Measurements from ENCODE around the gene MCF2L.

The MCF2L gene

DNA sequence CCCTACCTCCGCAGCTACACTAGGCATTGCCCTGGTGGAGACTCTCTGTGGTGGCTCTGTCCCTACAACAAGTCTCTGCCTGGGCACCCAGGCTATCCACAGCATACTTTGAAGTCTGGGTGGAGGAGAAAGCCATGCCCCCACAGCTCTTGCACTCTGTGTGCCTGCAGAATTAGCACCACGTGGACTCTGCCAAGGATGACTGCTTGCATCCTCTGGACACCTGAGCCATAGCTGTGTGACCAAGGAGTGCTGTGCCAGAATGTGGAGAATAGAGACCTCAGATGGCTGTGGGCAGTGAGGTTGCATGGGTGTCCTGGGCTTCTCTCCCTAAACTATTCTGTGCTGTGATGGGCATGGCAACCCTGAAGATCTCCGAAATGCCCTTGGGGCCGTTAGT, 21.2 kb upstream of the MCF2L start:
- H3K9ac ChIP-seq (ENCODE audit: low read length) = no peak overlapping the region
- H3K27ac ChIP-seq (ENCODE audit: low read depth, low read length) = no peak overlapping the region
- peaks cover 12% of the 10 kb centered on the region; the same call in 1 of the 2 replicates for H3K4me1 ChIP-seq (ENCODE audit: control insufficient read depth, insufficient read depth, low read length)
- no peaks in the 10 kb centered on the region for H3K9me3 ChIP-seq (ENCODE audit: control insufficient read depth, insufficient read depth, low read depth, low read length)
- no peaks in the 10 kb centered on the region for H3K36me3 ChIP-seq (ENCODE audit: control insufficient read depth, insufficient read depth, low read length)
- no peak overlapping the region for H3K4me3 ChIP-seq (ENCODE audit: low read depth, low read length)
- no peaks in the 10 kb centered on the region; the same call in 1 of the 2 replicates for H3K27me3 ChIP-seq (ENCODE audit: control insufficient read depth, insufficient read depth, low read length)

DNA sequence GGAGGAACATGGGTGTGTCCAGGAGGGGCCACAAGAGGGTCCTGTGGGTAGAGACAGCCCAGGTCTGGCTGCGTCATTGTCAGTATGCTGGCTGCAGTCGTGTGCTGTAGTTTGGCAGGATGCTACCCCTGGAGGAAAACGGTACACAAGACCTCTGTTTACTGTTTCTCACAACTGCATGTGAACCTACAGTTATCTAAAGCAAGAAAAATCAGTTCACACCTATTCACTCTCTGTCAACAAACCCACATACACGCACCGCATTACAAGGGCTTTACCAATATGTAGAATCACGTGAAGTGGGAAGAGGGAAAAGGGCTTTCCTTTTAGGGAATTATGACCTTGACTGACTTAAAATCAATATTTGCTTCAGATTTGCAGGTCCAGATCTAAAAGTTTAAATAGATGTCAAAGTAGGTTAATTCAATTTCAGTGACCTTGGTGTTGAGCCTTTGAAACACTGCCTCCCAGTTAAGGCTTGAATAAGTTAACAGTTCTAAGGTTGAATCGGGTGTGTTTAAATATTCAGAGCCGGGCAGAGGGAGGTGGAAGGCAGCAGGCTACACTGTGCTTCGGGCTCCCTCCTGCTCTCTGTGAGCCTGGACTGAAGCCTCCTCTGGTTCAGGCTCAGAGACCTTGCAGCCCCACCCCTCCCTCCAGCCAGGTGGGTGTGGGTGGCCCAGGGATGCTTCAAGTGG, 17.2 kb upstream of the MCF2L start:
- H3K4me1 ChIP-seq (ENCODE audit: control insufficient read depth, insufficient read depth, low read length) = peaks cover 8% of the 10 kb centered on the region; the same call in 1 of the 2 replicates
- H3K27ac ChIP-seq (ENCODE audit: low read depth, low read length) = no peak overlapping the region
- no peaks in the 10 kb centered on the region for H3K9me3 ChIP-seq (ENCODE audit: control insufficient read depth, insufficient read depth, low read depth, low read length)
- H3K36me3 ChIP-seq (ENCODE audit: control insufficient read depth, insufficient read depth, low read length) = no peaks in the 10 kb centered on the region
- no peaks in the 10 kb centered on the region for H3K27me3 ChIP-seq (ENCODE audit: control insufficient read depth, insufficient read depth, low read length)
- no peak overlapping the region for H3K9ac ChIP-seq (ENCODE audit: low read length)
- no peak overlapping the region for H3K4me3 ChIP-seq (ENCODE audit: low read depth, low read length)

GRCh38 chr13:112952759-112953551, 16.1 kb upstream of the MCF2L start:
- Histone ChIP-seq H3K4me1 (ENCODE audit: control insufficient read depth, insufficient read depth, low read length) (peaks cover 10% of the 10 kb centered on the region; the same call in 1 of the 2 replicates), H3K27ac (ENCODE audit: low read depth, low read length) (no peak overlapping the region), H3K27me3 (ENCODE audit: control insufficient read depth, insufficient read depth, low read length) (no peaks in the 10 kb centered on the region), H3K4me3 (ENCODE audit: low read depth, low read length) (no peak overlapping the region), H3K9ac (ENCODE audit: low read length) (no peak overlapping the region), H3K36me3 (ENCODE audit: control insufficient read depth, insufficient read depth, low read length) (no peaks in the 10 kb centered on the region), H3K9me3 (ENCODE audit: control insufficient read depth, insufficient read depth, low read depth, low read length) (no peaks in the 10 kb centered on the region)

GRCh38 chr13:112953591-112954487, 15.2 kb upstream of the MCF2L start:
- Histone ChIP-seq H3K9ac (ENCODE audit: low read length) (no peak overlapping the region), H3K27me3 (ENCODE audit: control insufficient read depth, insufficient read depth, low read length) (no peaks in the 10 kb centered on the region), H3K4me1 (ENCODE audit: control insufficient read depth, insufficient read depth, low read length) (peaks cover 10% of the 10 kb centered on the region; the same call in 1 of the 2 replicates), H3K4me3 (ENCODE audit: low read depth, low read length) (no peak overlapping the region), H3K9me3 (ENCODE audit: control insufficient read depth, insufficient read depth, low read depth, low read length) (no peaks in the 10 kb centered on the region), H3K27ac (ENCODE audit: low read depth, low read length) (no peak overlapping the region), H3K36me3 (ENCODE audit: control insufficient read depth, insufficient read depth, low read length) (no peaks in the 10 kb centered on the region)

DNA sequence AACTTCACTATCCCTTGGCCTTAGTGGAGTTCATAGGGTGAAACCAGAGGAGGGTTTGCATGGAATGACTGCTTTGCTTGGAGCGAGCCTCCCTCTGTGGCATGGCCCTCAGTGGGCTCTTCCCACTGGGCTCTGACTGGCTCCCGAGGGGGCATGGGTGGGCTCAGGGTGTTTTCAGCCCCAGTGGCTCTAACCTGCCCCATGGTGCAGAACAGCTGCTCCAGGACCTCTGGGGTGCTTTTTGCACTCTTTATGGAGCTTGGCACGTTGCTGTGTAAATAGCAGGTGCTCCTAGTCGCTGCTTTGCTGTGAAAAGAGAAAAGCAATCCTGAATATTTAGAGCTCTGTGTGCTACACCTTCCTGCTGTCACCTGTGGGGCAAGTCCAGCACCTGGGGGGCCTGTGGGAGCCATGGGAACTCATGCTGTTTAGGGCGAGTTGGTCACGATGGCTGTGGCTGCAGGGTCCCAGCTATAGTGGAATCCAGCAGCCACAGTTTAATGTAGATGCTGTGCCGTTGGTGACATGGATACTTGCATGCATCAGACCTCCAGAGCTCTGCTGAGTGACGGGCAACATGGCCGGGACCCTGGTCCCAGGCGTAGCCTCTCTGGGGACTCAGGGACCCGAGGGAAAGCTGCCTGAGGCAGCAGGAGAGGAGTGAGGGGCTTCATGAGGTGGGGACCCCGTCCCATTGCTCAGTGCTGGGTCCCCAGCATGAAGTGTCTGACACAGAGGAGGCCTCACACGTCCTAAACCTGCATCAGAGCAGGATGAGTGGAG, 14.3 kb upstream of the MCF2L start:
- no peaks in the 10 kb centered on the region for H3K27me3 ChIP-seq (ENCODE audit: control insufficient read depth, insufficient read depth, low read length)
- no peaks in the 10 kb centered on the region for H3K36me3 ChIP-seq (ENCODE audit: control insufficient read depth, insufficient read depth, low read length)
- no peak overlapping the region for H3K27ac ChIP-seq (ENCODE audit: low read depth, low read length)
- H3K9ac ChIP-seq (ENCODE audit: low read length) = no peak overlapping the region
- H3K4me3 ChIP-seq (ENCODE audit: low read depth, low read length) = no peak overlapping the region
- no peaks in the 10 kb centered on the region for H3K9me3 ChIP-seq (ENCODE audit: control insufficient read depth, insufficient read depth, low read depth, low read length)
- peaks cover 10% of the 10 kb centered on the region; the same call in 1 of the 2 replicates for H3K4me1 ChIP-seq (ENCODE audit: control insufficient read depth, insufficient read depth, low read length)

DNA sequence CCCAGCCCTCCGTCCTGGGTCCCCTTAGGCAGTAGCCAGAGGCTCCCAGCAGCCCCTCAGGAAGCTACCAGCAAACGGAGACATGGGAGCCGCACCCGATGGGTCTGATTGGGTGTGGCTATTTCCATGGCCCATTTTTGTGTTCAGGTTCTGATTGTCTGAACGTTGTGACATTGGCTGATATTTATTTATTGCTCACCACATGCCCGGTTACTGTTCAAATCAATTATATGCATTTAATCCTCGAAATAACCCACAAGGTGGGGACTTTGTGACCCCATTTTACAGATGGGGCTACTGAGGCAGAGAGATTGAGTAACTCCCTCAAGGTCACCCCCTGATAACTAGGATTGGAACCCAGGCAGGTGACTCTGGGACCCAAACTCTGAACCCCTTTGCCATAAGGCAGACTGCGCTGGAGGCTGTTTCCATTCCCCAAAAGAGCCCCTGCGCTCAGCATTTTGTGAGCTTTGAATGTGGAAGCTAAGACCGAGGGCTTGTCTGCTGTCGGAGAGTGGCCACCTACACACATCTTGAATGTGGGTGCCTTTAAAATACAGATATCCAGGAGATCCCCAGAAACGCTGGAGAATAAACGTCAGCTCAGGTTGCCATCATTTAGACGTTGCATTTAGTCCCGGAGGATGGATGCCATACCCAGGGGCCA, 13.6 kb upstream of the MCF2L start:
- Histone ChIP-seq H3K27ac (ENCODE audit: low read depth, low read length) (no peak overlapping the region), H3K27me3 (ENCODE audit: control insufficient read depth, insufficient read depth, low read length) (no peaks in the 10 kb centered on the region), H3K4me1 (ENCODE audit: control insufficient read depth, insufficient read depth, low read length) (peaks cover 10% of the 10 kb centered on the region; the same call in 1 of the 2 replicates), H3K4me3 (ENCODE audit: low read depth, low read length) (no peak overlapping the region), H3K36me3 (ENCODE audit: control insufficient read depth, insufficient read depth, low read length) (no peaks in the 10 kb centered on the region), H3K9me3 (ENCODE audit: control insufficient read depth, insufficient read depth, low read depth, low read length) (no peaks in the 10 kb centered on the region), H3K9ac (ENCODE audit: low read length) (no peak overlapping the region)

- no peaks in the 10 kb centered on the region for H3K9me3 ChIP-seq (ENCODE audit: control insufficient read depth, insufficient read depth, low read depth, low read length)
- H3K9ac ChIP-seq (ENCODE audit: low read length) = no peak overlapping the region
- H3K4me3 ChIP-seq (ENCODE audit: low read depth, low read length) = no peak overlapping the region
- H3K36me3 ChIP-seq (ENCODE audit: control insufficient read depth, insufficient read depth, low read length) = no peaks in the 10 kb centered on the region
- peaks cover 10% of the 10 kb centered on the region; the same call in 1 of the 2 replicates for H3K4me1 ChIP-seq (ENCODE audit: control insufficient read depth, insufficient read depth, low read length)
- H3K27ac ChIP-seq (ENCODE audit: low read depth, low read length) = no peak overlapping the region
- H3K27me3 ChIP-seq (ENCODE audit: control insufficient read depth, insufficient read depth, low read length) = no peaks in the 10 kb centered on the region
These were observed 13.1 kb upstream of the MCF2L start for GRCh38 chr13:112955956-112956355.

- H3K27ac ChIP-seq (ENCODE audit: low read depth, low read length) = no peak overlapping the region
- no peak overlapping the region for H3K9ac ChIP-seq (ENCODE audit: low read length)
- peaks cover 10% of the 10 kb centered on the region; the same call in 1 of the 2 replicates for H3K4me1 ChIP-seq (ENCODE audit: control insufficient read depth, insufficient read depth, low read length)
- H3K36me3 ChIP-seq (ENCODE audit: control insufficient read depth, insufficient read depth, low read length) = no peaks in the 10 kb centered on the region
- no peaks in the 10 kb centered on the region for H3K9me3 ChIP-seq (ENCODE audit: control insufficient read depth, insufficient read depth, low read depth, low read length)
- H3K27me3 ChIP-seq (ENCODE audit: control insufficient read depth, insufficient read depth, low read length) = no peaks in the 10 kb centered on the region
- H3K4me3 ChIP-seq (ENCODE audit: low read depth, low read length) = no peak overlapping the region
These were observed 12.3 kb upstream of the MCF2L start for GRCh38 chr13:112956571-112957294.

GRCh38 chr13:112957295-112957677, 11.7 kb upstream of the MCF2L start:
- Histone ChIP-seq H3K4me3 (ENCODE audit: low read depth, low read length) (no peak overlapping the region), H3K4me1 (ENCODE audit: control insufficient read depth, insufficient read depth, low read length) (peaks cover 10% of the 10 kb centered on the region; the same call in 1 of the 2 replicates), H3K9me3 (ENCODE audit: control insufficient read depth, insufficient read depth, low read depth, low read length) (no peaks in the 10 kb centered on the region), H3K27me3 (ENCODE audit: control insufficient read depth, insufficient read depth, low read length) (no peaks in the 10 kb centered on the region), H3K27ac (ENCODE audit: low read depth, low read length) (no peak overlapping the region), H3K36me3 (ENCODE audit: control insufficient read depth, insufficient read depth, low read length) (no peaks in the 10 kb centered on the region), H3K9ac (ENCODE audit: low read length) (no peak overlapping the region)
